ENCODE data around the gene GAS2.

Gene GAS2

DNA sequence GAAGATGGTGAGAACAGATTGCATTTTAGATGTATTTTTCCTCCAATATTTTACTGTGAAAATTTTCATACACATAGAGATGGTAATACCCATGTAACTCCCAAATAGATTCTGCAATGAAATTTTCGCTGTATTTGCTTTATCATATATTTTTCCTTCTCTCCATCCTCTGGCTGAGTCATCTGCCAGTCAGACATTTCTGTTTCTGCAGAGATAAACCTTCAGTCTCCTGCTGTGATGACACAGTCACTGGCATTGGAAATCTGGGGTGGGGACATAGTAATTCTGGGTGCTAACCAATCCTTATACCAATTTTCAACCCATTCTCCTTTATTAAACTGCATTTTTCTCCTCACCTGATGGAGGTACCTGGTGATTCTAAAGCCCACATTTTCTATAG is 129.5 kb downstream of the GAS2 start:
- DNase-seq: no peak

DNA sequence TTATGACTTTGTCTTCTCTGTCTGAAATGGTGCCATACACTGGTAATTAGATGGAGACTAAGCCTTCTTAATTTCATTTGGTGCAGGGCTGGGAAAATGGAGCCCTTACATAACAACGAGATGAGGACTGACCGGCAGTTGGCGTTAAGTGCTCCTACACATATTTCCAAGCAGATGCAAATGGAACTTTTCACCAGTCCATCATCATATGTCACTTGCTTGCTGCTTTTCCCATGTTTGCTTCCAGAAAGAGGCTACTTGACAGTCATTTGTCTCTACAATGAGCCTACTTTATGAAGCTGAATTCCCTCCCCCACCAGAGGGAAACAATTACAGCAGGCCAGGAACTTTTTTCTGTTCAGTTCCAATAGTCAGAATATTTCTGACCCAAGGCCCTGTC is 130.6 kb downstream of the GAS2 start:
- DNase-seq: no peak

DNA sequence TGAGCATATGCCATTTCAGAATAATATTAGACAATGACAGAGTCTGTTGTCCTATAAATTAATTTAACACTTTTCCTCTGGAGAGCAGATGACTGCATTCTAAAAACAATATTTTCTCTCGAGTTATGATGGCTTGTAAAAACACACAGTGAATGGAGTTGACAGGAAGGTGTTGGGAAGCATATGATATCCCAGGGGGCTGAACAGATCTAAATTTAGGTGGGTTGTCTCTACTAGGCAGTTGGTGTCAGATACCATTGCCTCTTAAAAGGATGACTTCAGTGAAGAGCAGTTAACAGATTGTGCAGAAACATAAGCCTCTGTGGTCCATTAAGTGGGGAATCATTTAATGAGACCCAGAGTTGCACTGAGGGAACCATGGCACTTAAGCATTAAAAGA is 132.5 kb downstream of the GAS2 start:
- DNase-seq: no peak

DNA sequence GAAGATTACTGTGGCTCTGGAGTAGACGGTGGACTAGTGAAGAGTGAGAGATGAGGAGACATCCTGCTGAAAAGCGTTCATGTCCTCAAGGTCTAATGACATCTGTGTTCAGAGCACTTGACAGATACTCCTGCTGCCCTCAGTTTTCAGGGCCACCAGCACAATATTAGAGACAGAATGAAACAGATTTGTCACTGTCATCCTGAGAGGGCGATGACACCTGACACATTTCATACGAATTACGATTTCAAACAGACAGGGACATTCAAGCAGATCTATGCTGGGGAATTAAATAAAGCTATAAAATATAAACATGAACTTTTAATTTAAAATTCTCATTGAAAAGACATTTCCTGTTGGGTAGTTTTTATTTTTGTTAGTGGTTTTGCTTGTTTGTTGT is 134.1 kb downstream of the GAS2 start:
- DNase-seq: no peak

DNA sequence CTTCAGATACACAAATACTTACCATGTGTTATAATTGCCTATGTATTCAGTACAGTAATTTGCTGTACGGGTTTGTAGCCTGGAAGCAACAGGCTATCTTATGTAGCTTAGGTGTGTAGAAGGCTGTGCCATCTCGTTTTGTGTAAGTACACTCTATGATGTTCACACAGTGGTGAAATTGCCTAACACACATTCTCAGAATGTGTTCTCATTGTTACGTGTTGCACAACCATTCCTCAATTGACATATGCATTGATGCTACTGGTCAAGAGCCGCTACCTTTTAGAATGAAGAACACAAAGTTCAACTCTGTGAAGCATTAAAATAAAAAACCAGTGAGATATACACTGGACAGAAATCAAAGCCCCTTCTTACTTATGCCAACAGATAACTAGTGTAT is 136.4 kb downstream of the GAS2 start:
- DNase-seq: no peak

DNA sequence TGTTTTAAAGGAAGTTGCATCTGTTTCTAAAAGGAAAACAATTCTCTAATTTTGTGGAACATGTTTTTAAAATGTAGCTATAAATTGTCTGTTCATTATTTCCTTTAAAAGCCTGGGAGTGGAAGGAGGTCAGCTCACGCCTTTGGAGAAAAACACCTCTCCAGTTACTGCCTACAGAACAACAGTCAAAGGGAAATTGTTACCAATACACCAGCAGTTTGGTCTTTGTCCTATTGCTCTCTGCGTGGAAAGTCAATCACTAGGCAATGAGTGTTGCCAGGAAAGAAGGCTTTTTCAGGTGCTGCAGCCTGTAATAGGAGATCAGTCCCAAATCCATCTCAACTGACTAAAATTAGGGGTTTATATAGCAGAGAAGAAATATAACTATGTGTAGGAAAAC is 141.0 kb downstream of the GAS2 start:
- no peak for DNase-seq

DNA sequence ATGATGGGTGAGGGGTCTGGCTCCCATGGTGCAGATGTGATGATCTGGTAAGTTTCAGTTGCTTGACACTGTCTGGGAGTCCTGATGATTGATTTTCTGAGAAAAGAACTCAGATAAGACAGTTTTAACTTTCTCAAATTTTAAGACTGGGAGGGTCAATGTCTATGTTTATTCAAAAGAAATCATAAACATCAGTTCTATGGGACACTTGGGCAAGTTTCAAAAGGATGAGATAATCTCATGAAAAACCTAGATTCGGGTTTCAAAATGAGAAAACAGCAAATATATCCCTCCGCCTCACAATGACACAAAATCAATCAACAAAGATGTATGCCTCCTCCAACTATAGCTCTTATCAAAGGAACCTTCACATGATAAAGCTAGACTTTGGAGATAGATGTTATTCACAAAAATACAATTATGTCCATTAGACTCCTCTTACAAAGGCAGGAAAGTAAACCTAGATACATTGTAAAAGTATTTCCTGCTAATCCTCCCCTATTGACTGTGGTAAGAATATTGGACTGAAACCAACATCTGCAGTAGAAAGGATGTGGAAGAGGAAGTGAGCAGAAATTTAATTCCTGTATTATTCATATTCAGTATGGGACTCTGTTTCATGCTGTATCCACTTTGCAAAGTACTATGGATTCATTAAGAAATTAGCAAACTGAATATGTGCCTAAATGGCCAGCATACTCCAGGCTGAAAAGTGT is 141.6 kb downstream of the GAS2 start:
- no peak for DNase-seq

DNA sequence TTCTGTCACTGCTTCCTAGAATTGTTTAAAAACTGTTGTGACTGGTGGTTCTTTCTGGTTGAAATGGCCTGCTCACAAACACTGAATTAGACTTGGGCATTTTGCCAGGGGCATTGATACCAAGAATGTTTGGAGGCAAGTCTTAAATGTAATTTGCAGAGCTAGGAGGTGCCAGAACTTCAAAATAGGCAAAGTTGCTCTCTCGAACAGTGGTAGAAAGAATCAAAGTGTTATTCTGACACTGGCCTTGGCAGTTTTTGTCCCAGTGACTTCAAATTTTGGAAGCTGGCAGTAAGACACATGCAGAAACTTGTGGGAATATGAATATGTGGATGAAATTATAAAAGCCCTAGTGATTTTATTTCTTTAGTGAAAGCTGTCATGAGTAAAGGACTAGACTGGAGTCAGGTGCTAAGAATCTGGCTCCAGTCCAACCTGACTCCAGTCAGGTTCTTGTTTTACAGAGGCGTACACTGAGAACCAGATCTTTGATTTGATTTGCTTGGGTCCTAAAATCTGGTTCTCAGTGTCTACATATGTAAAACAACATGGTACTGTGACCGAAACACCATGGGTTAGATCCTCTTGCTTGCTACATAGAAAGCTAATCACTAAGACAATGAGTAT is 142.3 kb downstream of the GAS2 start:
- DNase-seq: no peak

DNA sequence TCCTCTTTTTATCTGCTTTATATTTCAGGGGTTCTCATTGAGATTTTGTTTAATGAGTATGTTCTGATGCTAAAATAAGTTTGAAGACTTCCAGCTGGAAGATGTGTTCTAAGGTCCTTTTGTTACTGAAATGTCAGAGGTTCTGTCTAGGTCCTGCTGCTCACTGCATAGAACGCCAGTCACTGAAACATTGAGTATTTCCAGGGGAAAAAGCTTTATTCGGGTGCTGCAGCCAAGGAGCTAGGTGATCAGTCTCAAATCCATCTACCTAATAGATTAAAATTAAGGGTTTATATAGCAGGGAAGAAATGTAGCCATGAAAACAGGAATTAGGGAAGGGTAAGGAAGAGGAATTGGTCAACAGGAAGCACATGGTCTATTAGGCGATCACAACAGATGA is 143.5 kb downstream of the GAS2 start:
- no peak for DNase-seq

DNA sequence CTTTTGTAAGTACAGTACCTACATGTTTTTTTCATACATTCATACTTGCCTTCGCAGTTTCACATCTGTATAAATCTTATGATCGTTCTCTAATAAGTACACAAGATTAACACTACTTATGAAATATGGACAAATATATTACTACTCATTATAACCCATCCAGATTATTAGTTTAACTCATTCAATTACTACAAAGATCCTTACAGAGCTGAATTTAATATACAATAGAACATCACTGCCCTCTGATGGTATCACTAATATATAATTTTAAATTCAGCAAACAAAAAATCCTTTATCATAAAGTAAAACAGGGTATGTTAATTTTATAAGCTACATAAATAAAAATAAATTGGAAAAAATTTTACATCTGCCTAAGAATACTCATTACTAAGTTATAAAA is 155.8 kb downstream of the GAS2 start:
- DNase-seq: no peak

DNA sequence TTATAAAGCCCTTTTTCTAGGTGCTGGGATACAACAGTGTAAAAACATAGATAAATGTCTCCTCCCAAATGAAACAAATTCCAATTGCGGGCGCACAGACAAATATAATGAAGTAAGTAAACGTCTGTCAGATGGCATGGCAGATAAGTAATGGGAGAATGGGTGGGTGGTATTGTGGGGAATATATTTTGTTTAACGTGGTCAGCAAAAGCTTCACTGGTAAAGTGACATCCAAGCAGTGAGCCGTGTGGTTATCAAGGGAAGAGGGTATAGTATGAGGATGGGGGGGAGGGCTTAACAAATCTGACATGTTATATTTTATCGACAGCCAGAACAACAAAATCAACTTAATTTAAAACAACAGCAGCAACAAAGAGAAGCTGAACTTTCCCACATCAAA is 162.0 kb downstream of the GAS2 start:
- DNase-seq: no peak

DNA sequence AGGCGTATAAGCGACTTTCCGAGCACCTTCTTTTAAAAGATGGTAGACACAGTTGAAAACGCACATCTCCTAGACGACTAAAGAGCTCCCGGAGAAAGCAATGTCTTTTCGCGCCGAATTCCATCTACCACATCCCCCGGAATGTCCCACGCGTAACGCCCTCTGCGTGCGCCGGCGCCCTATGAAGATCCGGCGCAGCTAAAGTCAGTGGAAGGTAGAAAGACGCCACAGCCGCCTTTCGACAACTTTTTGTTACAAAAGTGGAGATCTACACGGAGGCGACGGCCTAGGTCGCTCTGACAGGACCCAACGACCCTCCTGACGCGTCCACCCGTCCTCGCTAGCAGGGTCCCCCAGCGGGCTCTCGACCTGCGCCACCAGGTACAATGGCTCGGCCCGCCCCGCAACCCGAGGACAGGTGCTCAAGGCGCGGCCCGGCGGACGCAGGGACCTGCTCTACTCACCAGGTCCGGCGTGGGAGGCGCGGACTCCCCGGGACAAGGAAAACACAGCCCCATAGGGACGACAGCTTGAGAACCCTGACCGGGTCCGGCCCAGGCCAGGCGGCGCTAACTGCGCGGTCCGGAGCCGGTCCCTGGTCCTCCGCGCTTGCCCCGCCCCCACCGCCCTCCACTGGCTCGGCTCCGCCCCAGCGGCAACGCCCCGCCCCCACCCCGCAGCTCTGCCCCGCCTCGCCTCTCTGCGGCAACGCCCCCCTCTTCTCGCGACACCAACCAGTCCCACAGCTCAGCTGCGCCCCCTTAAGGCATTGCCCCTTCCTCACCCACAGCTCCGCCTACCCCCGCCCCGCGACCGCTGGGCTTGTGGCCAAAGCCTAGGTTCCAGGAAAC is 163.0 kb downstream of the GAS2 start, which contains the start of gene SVIP:
Gene SVIP, minus strand, starts transcription at position 571 of the 851 bp plus-strand sequence. Its CDS starts 53 bp downstream, at position 518.
- DNase-seq: peak; percentile 94

DNA sequence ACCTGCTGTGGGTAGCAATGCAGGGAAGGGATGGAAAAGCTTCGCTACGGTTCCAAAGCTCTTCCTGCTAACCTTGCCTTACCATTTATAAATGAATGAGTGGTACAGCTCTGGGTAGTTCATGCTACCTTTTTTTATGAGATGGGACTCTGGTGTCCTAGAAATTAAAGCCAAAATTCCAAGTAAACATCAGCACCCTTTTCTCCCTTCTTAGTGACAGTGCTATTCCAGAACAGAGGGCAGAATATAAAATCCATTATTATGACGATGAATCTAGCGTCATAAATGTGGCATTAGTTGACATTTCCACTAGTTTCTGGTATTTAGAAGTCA is 163.6 kb downstream of the GAS2 start:
- DNase-seq: no peak

DNA sequence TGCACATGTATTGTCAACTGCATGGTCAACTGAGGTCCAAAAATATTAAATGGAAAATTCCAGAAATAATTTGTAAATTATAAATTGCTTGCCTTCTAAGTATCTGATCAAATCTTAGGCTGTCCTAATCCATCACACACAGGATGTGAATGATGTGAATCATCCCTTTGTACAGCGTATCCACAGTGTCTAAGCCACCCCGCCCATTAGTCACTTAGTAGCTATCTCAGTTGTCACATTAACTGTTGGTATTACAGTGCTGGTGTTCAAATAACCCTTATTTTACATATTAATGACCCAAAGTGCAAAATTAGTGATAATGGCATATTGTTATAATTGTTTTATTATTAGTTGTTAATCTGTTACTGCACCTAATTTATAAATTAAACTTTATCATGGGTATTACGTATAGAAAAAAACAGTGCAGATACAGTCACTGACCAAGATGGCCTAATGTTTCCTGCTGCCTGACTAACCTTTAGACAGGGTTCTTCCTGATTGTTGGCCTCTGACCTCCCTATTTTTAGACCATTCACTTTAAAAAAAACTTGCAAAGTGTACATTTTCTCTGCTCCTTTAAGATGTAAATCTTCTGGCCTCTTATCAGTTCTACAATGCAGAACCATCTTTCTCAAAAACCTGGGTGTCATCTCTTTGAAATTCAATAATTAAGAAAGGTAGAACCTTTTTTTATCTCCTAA is 166.1 kb downstream of the GAS2 start:
- DNase-seq: no peak

DNA sequence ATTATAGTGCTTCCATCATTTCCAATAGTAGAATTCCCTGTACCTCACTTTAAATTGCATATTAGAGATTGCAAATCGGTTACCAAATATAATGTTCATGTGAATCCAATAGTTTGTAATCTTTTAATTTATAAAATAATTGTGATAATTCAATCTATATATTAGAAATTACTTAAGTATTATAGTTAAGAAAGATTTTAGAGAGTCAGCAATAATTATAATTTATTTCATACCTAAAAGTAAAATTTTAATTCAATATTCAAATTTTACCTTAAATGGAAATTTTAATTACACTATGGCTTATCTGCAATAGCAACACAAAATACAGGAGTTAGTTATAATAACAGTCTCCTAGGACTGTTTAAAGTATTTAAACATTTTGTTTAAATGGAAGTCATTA is 180.3 kb downstream of the GAS2 start:
- no peak for DNase-seq

DNA sequence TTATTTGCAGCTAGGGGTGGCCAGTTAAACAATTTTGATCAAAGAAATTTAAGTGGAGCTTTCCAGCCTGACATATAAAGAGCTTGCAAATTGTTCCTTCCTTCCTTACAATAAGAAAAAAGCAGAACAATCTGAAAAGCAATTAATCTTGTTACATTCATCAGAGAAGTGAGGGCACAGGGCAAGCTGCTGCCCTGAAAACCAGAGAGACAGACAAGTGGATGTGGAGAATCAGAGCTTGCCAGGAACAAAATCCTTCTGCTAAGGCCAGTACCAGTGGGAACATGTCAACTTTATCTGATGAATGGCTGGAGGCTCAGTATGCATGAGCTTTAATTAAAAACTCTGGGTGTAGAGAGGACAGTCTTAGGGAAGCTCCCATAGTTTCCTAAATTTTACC is 185.1 kb downstream of the GAS2 start:
- no peak for DNase-seq

DNA sequence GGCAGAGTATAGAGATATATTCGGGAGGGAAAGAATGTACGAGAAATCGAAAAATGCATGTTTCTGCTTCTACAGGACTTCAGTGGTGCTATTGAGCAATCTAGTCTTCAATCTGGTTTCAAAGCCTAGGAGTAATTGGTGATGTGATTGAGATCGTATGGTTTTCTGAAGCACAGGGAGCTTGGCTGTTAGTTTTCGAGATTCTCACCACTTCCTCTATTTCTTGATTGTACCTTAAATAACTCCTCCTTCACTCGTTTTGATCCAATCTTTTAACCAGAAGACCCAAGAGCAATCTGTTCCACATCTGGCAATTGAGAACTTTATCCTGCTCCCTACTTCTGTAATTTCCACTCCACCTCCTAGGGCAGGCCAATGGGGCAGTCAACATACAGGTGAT is 193.3 kb downstream of the GAS2 start:
- no peak for DNase-seq

DNA sequence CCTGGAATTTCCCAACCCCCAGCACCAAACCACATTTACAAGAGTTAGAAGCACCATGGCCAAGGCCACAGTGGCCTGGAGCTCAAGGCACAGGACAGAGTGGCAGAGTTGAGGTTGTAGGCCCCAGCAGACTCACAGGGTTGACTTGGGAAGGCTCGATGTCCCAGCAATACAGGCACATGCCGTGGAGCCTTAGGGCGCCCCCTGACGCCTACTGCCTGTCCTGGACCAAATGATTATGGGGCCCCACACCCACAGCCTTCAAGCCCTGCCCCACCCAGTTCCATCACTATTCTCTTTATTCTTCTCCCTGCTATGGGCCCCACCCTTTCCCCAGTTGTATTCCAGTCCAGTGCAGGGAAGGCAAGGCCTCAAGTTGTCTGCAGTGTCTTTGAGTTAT is 193.8 kb downstream of the GAS2 start, which contains the start of gene CCDC179:
Gene CCDC179, minus strand, starts transcription at position 234 of the 400 bp plus-strand sequence. Its CDS starts 53 bp downstream, at position 181.
- no peak for DNase-seq

Data from NCI-H774 (cell line).